ENCODE results near the gene BRAF. TPM values are rescaled to one million over a fixed set of nuclear protein-coding genes. Genes with fewer than 3 reads are reported as not detected.
"Not testable (repeated sequence)": the region's sequence is repeated elsewhere in the genome, so short reads cannot be mapped to it uniquely, and the experiment has no call there.

The BRAF gene
- total RNA-seq, 4 donors from 2014 or later: 34.0 to 50.7 (median 36.8) TPM

DNA sequence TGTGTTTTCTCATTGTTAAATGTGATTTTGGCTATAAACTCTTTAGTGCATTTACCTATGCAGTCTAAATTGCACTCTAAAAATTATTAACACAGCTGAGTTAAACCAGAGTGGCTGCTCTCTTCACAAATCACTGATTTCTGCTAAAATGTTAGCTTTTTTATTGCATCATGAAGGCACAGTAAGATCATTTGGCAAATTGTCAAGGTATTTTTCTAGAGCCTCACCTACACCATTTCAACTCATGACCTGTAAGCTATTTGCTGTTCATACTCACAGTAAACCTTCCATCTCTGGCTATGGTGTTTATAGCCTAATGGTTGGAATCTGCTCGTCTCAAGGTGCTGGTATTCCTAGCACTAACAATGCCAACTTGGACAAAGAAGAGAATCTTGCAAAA, 202.5 kb downstream of the BRAF start:
- no peak for DNase-seq (ENCODE audit: extremely low spot score)
- Histone ChIP-seq H3K36me3 (peaks cover 0 to 20% (median 11%) of the 10 kb centered on the region in 4 donors), H3K27ac (replicated peaks in 1 of 4) (no peak overlapping the region), H3K4me1 (no peaks in the 10 kb centered on the region), H3K4me3 (no peak overlapping the region), H3K27me3 (no peaks in the 10 kb centered on the region), H3K9me3 (no peaks in the 10 kb centered on the region)
- intact Hi-C loops (cut with DNase I): no loop called here
- 57% methylated on average over 1 of the region's 1 CpG for WGBS
- TF ChIP-seq POLR2A (IDR thresholded peaks at IDR 0.05; ENCODE audit: low read depth) (no peak), POLR2AphosphoS5 (IDR thresholded peaks at IDR 0.05) (no peak), EP300 (IDR thresholded peaks at IDR 0.05) (no peak)
- TF ChIP-seq, protein P1, sequence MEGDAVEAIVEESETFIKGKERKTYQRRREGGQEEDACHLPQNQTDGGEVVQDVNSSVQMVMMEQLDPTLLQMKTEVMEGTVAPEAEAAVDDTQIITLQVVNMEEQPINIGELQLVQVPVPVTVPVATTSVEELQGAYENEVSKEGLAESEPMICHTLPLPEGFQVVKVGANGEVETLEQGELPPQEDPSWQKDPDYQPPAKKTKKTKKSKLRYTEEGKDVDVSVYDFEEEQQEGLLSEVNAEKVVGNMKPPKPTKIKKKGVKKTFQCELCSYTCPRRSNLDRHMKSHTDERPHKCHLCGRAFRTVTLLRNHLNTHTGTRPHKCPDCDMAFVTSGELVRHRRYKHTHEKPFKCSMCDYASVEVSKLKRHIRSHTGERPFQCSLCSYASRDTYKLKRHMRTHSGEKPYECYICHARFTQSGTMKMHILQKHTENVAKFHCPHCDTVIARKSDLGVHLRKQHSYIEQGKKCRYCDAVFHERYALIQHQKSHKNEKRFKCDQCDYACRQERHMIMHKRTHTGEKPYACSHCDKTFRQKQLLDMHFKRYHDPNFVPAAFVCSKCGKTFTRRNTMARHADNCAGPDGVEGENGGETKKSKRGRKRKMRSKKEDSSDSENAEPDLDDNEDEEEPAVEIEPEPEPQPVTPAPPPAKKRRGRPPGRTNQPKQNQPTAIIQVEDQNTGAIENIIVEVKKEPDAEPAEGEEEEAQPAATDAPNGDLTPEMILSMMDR (IDR thresholded peaks at IDR 0.05): no peak

DNA sequence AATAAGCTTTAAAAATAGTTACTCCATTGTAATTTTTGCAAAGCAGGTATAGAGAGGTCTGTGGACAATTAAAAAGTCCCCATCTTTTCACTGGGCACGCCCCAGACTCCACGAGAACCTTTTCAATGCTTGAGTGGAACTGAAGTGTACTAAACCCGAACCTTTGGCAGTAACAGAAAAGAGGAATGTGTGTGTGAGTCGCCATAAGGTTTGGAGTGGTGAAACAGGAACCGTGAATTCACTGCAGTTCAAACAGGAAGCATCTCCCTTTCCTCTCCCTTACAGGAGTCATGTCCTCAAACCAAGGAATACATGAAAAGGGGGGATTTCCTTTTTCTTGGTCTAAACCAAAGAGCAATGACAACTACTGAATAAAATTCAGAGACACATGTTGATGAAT, 205.0 kb downstream of the BRAF start:
- H3K27ac ChIP-seq (replicated peaks in 1 of 4): no peak overlapping the region
- no peaks in the 10 kb centered on the region for H3K4me1 ChIP-seq
- TF ChIP-seq, protein P1 (IDR thresholded peaks at IDR 0.05): no peak
- no peak for TF ChIP-seq EP300 (IDR thresholded peaks at IDR 0.05)
- no peak for TF ChIP-seq POLR2AphosphoS5 (IDR thresholded peaks at IDR 0.05)
- no peak for TF ChIP-seq POLR2A (IDR thresholded peaks at IDR 0.05; ENCODE audit: low read depth)
- peaks cover 0 to 13% (median 2%) of the 10 kb centered on the region in 4 donors for H3K36me3 ChIP-seq
- no peak for DNase-seq (ENCODE audit: extremely low spot score)
- no peaks in the 10 kb centered on the region for H3K27me3 ChIP-seq
- H3K4me3 ChIP-seq: no peak overlapping the region
- intact Hi-C loops (cut with DNase I): no loop called here
- H3K9me3 ChIP-seq: no peaks in the 10 kb centered on the region
- WGBS: 84% methylated on average over 5 of the region's 5 CpGs

DNA sequence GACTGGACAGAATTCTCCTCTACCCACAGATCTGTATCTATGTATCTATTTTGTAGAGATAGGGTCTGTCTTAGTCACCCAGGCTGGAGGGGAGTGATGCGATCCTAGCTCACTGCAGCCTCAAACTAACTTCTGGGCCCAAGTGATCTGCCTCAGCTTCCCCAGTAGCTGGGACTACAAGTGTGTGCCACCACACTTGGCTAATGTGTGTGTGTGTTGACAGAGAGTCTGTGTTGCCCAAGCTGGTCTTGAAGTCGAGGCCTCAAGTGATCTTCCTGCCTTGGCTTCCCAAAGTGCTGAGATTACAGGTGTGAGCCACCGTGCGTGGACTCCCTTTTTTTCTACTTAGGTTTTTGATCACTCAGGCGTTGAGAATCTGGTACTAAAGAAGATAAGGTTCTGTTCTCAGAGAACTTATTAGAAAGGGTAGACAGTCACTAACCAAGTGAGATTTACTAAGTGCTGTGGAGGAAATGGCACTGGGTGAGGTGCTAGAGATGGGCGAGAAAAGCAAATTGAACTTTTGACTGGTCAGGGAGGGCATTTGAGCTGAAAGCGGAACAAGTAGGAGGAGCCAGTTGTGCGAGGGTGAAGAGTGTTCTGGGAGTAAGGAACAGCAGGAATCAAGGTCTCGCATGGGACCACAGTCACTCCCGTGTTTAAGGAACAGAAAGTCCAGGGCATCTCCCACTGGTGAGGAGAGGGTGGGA, 210.2 kb downstream of the BRAF start:
- H3K9me3 ChIP-seq: no peaks in the 10 kb centered on the region
- no peaks in the 10 kb centered on the region for H3K4me1 ChIP-seq
- peaks cover 0 to 3% (median 0%) of the 10 kb centered on the region in 4 donors for H3K36me3 ChIP-seq
- TF ChIP-seq, protein P1 (IDR thresholded peaks at IDR 0.05): no peak
- no peak for TF ChIP-seq POLR2AphosphoS5 (IDR thresholded peaks at IDR 0.05)
- TF ChIP-seq EP300 (IDR thresholded peaks at IDR 0.05): no peak
- TF ChIP-seq POLR2A (IDR thresholded peaks at IDR 0.05; ENCODE audit: low read depth): no peak
- no peak for DNase-seq (ENCODE audit: extremely low spot score)
- no peak overlapping the region for H3K4me3 ChIP-seq
- no peak overlapping the region for H3K27ac ChIP-seq (replicated peaks in 1 of 4)
- H3K27me3 ChIP-seq: no peaks in the 10 kb centered on the region
- intact Hi-C loops (cut with DNase I): no loop called here
- WGBS: 96% methylated on average over 9 of the region's 10 CpGs

DNA sequence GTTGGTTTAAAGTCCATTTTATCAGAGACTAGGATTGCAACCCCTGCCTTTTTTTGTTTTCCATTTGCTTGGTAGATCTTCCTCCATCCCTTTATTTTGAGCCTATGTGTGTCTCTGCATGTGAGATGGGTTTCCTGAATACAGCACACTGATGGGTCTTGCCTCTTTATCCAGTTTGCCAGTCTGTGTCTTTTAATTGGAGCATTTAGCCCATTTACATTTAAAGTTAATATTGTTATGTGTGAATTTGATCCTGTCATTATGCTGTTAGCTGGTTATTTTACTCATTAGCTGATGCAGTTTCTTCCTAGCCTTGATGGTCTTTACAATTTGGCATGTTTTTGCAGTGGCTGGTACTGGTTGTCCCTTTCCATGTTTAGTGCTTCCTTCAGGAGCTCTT, 212.3 kb downstream of the BRAF start:
- H3K27me3 ChIP-seq; H3K27ac ChIP-seq (replicated peaks in 1 of 4); H3K9me3 ChIP-seq; DNase-seq (ENCODE audit: extremely low spot score); H3K36me3 ChIP-seq; H3K4me3 ChIP-seq; H3K4me1 ChIP-seq; intact Hi-C loops (cut with DNase I): not testable (repeated sequence)

DNA sequence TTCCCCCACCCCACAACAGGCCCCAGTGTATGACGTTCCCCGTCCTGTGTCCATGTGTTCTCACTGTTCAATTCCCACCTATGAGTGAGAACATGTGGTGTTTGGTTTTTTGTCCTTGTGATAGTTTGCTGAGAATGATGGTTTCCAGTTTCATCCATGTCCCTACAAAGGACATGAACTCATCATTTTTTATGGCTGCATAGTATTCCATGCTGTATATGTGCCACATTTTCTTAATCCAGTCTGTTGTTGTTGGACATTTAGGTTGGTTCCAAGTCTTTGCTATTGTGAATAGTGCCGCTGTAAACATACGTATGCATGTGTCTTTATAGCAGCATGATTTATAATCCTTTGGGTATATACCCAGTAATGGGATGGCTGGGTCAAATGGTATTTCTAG, 216.0 kb downstream of the BRAF start:
- DNase-seq (ENCODE audit: extremely low spot score); H3K27ac ChIP-seq (replicated peaks in 1 of 4); H3K9me3 ChIP-seq; H3K4me3 ChIP-seq; H3K4me1 ChIP-seq; intact Hi-C loops (cut with DNase I); H3K27me3 ChIP-seq: not testable (repeated sequence)
- WGBS: 95% methylated on average over 4 of the region's 4 CpGs
- H3K36me3 ChIP-seq: peaks cover 11 to 37% (median 35%) of the 10 kb centered on the region in 4 donors

DNA sequence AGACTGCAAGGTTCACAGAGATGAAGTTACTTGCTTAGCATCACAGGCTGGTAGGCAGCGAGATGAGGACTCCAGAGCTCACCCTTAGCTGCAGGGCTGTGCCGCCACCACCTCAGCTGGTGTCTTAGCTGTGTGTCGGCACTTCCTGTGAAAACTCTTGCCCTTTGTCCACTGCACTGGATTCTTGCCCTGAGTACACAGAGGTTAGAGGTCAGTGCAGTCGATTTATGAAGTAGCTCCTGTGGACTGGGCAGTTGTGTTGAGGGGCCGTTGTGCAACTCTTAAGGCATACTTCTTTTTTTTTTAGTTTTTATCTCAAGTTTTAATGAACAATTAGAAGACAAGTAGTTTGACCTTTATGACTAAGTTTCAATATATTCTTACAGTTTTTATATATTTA, 217.6 kb downstream of the BRAF start:
- peaks cover 11 to 48% (median 44%) of the 10 kb centered on the region in 4 donors for H3K36me3 ChIP-seq
- no peaks in the 10 kb centered on the region for H3K9me3 ChIP-seq
- H3K4me3 ChIP-seq: no peak overlapping the region
- TF ChIP-seq, protein P1 (IDR thresholded peaks at IDR 0.05): no peak
- TF ChIP-seq POLR2A (IDR thresholded peaks at IDR 0.05; ENCODE audit: low read depth) (no peak), POLR2AphosphoS5 (IDR thresholded peaks at IDR 0.05) (no peak)
- 93% methylated on average over 5 of the region's 5 CpGs for WGBS
- peaks cover 0 to 4% (median 0%) of the 10 kb centered on the region in 4 donors for H3K4me1 ChIP-seq
- intact Hi-C loops (cut with DNase I): no loop called here
- H3K27ac ChIP-seq (replicated peaks in 1 of 4): no peak overlapping the region
- DNase-seq (ENCODE audit: extremely low spot score): peak; percentile 47
- H3K27me3 ChIP-seq: no peaks in the 10 kb centered on the region
